Naive thymus-derived CD8-positive, alpha-beta T cell (primary cell): ENCODE measurements around the gene AIP. TPM values are rescaled to one million over a fixed set of nuclear protein-coding genes. Genes with fewer than 3 reads are reported as not detected.

Experiments
- ATAC-seq, 2 donors: fragments of 150-1000 bp; cut with Tn5 transposase in 1 of 2; sonication (Bioruptor Pico), chemical (Tn5 transposase) in 1 of 2; 1 replicate in 1 of 2; 2 replicates in 1 of 2; pipeline ENCODE4 v1.10.0; 2021; ENCODE audit warnings: mild to moderate bottlenecking in 2 of 2, moderate library complexity in 2 of 2
- POLR2A ChIA-PET: fragments of 350-600 bp; sonication (Branson Sonifier 250); formaldehyde crosslinking; loops from one replicate; lab custom pipeline; 2021; ENCODE audit warnings: antibody characterized with exemption; lab: Charles Lee
- DNase-seq, 10 donors: peaks; one replicate each; pipeline versions ENCODE4 v3.0.0 to v3.0.0-alpha.2; 2020 to 2022
- H3K27ac Mint-ChIP-seq, 10 donors: one replicate each; pipeline ENCODE4 v1.8.0; 2020 to 2022; ENCODE audit warnings: mild to moderate bottlenecking in 10 of 10, mixed read lengths in 10 of 10, moderate library complexity in 4 of 10, inconsistent platforms in 1 of 10
- H3K27me3 Mint-ChIP-seq, 5 donors: one replicate each; pipeline ENCODE4 v1.8.0; 2021 to 2022; ENCODE audit warnings: mixed read lengths in 5 of 5
- H3K36me3 Mint-ChIP-seq, 3 donors: one replicate each; pipeline ENCODE4 v1.8.0; 2020 to 2022; ENCODE audit warnings: mixed read lengths in 3 of 3, mild to moderate bottlenecking in 2 of 3, inconsistent platforms in 1 of 3
- H3K4me1 Mint-ChIP-seq, 4 donors: one replicate each; pipeline ENCODE4 v1.8.0; 2021 to 2022; ENCODE audit warnings: mixed read lengths in 4 of 4
- H3K4me3 Mint-ChIP-seq, 10 donors: one replicate each; pipeline ENCODE4 v1.8.0; 2020 to 2022; ENCODE audit warnings: mild to moderate bottlenecking in 10 of 10, mixed read lengths in 10 of 10, moderate library complexity in 6 of 10, inconsistent platforms in 1 of 10
- H3K9me3 Mint-ChIP-seq, 9 donors: one replicate each; pipeline ENCODE4 v1.8.0; 2020 to 2022; ENCODE audit warnings: mixed read lengths in 9 of 9, mild to moderate bottlenecking in 3 of 9, inconsistent platforms in 1 of 9, moderate library complexity in 1 of 9
- polyA plus RNA-seq, 3 donors: library from polyadenylated mRNA; unstranded; fragments of 300-500 nt; fragmentation: Illumina TruSeq; gene quantifications; one replicate each; pipeline ENCODE4 v1.2.3, GENCODE V29; 2021
- total RNA-seq, 8 experiments: library from RNA in 2 of 8; stranded (reverse) in 2 of 8; gene quantifications; one replicate each; pipeline ENCODE4 v1.2.3 and lab custom pipeline; 2021 to 2026

Gene AIP
- total and polyA plus RNA-seq, 5 experiments from 2014 or later, result 136 to 169 (median 146) TPM

DNA sequence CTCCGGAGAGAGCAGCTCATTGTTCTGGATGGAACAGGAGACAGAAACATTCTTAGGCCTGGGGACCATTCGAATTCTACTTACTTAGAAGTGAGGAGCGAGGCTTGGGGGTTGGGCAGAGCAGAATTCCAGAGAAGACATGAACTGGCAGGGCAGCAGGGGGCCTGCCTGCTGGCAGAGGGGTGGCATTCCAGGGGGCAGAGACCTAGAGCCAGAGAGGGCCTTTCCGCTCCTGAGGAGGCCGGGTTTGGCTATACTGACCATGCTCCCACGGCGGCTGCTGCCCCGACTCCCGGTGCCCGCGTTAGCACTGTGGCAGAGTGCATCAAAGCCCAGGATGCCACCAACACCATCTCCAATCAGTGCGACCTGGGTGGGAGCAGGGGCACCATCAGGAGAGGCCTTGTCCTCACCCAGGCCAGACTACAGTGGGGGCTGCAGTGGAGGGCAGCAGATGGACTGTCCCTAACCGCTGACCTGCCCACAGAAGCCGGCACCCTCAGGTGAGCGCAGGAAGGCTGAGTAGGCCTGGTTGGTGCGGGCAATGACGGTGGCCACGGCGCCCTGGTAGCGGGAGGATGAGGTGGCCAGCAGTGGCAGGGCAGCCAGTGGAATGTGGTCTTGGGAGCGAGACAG is 14.9 kb downstream of the AIP start:
- Mint-ChIP-seq H3K36me3 (peaks cover 0 to 49% (median 0%) of the 10 kb centered on the region in 3 donors), H3K9me3 (no peaks in the 10 kb centered on the region), H3K4me3 (peak overlapping the region in 1 of 10 donors; percentile 34), H3K27ac (peak overlapping the region in 3 of 10 donors; percentile 61 to 77 (median 62)), H3K27me3 (no peaks in the 10 kb centered on the region), H3K4me1 (peaks cover 9 to 17% (median 12%) of the 10 kb centered on the region in 4 donors)
- ATAC-seq (no peak), DNase-seq (no peak)
- POLR2A ChIA-PET, result interaction anchor here (8.8 kb wide), 1 partner anchor 12 kb away, joined by 118 read pairs; the partner anchor contains the start of gene AIP

DNA sequence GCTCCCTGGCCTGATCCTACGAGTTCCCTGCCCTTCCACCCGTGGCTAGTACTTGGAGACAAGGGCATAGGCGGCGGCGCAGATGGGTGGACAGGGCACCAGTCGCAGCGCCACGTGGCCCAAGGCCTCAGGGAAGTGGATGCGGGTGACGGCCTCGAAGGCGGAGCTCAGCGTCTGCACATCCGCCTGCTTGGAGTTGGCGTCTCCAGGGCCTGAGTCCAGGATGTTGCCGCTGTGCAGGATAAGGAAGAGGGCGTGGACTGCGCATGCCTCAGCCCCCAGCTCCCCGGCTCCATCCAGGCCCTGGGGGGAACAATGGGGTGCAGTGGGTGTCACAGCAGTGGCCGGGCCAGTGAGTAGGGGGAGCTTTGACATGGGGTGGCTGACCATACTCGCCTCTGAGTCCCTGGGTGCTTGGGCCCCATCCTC is 15.7 kb downstream of the AIP start:
- Mint-ChIP-seq H3K27ac (peak overlapping the region in 1 of 10 donors; percentile 35), H3K4me3 (no peak overlapping the region), H3K27me3 (no peaks in the 10 kb centered on the region), H3K4me1 (peaks cover 14 to 24% (median 19%) of the 10 kb centered on the region in 4 donors), H3K36me3 (peaks cover 0 to 47% (median 0%) of the 10 kb centered on the region in 3 donors), H3K9me3 (no peaks in the 10 kb centered on the region)
- ATAC-seq, result no peak
- no peak for DNase-seq
- POLR2A ChIA-PET, result interaction anchor here (2.0 to 8.8 kb wide), 2 partner anchors 9 to 13 kb away, joined by 8 to 118 read pairs; partner anchors contain the start of gene AIP

GRCh38 chr11:67499808-67500483 is 17.1 kb downstream of the AIP start:
- H3K27me3 Mint-ChIP-seq, result no peaks in the 10 kb centered on the region
- H3K27ac Mint-ChIP-seq, result peak overlapping the region in 4 of 10 donors; percentile 20 to 79 (median 58)
- no peaks in the 10 kb centered on the region for H3K9me3 Mint-ChIP-seq
- no peak for DNase-seq
- peaks cover 17 to 26% (median 24%) of the 10 kb centered on the region in 4 donors for H3K4me1 Mint-ChIP-seq
- peaks cover 0 to 42% (median 0%) of the 10 kb centered on the region in 3 donors for H3K36me3 Mint-ChIP-seq
- POLR2A ChIA-PET, result interaction anchor here (0.6 to 8.8 kb wide), 5 partner anchors 10 to 381 kb away, joined by 3 to 118 read pairs (median 4); partner anchors contain the start of genes AIP, KDM2A and RPS6KB2
- H3K4me3 Mint-ChIP-seq, result no peak overlapping the region
- no peak for ATAC-seq

DNA sequence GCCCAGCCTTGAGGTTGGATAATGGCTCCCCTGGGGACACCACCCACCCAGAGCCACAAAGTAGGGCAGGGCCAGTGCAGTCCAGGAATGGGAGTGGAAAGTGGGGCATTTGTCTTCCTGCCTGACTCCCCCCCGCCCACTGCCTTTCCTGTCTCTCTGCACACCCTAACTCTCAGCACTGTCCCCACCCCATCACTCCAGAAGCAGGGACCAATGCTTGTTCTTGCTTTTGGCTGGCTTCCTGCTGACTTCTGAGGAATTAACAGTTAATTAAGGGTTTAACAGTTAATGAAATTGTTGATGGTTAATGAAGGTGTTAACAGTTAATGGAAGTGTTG is 17.6 kb downstream of the AIP start:
- no peak overlapping the region for H3K4me3 Mint-ChIP-seq
- POLR2A ChIA-PET, result interaction anchor here (0.9 to 8.8 kb wide), 2 partner anchors 15 to 66 kb away, joined by 3 to 118 read pairs; partner anchors contain the start of gene AIP

DNA sequence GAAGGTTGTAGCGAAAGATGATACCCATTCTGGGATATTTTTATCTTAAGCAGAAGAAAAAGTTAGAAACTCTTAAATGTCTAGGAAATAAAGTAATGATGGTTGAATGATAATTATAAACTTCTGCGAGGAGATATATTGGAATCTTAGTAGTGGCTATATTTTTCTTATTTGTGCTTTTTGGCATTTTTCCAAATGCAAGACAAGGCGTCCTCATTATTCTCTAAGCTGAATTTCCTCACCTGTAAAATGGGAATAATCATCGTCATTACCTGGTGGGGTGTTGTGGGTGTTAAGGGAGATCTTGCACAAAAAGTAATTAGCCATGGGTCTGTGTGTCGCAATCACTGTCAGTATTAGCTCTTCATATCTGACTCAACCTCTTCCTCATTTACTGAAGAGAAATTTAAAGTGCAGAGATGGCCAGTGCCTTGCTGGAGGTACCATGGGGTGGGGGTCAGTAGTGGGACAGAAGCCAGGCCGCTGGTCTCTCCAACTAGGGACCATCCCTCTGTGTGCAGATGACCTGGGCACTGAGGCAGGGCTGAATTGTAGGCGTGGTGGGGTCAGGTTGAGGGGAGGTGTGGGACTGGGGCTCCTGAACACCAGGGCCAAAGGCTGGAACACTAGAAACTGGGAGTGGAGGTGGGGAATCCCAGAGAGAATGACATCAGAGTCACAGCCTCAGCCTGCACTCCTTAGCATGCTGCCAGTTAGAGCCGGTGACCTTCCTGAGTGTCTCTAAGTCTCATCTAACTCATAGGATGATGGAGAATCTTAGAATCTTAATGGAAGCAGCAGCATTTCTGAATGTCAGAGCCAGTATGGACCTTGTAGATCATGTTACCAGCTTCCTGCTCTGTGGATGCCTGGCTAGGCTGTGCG is 18.2 kb downstream of the AIP start:
- DNase-seq (no peak), ATAC-seq (no peak)
- POLR2A ChIA-PET, result interaction anchor here (1.2 to 8.8 kb wide), 2 partner anchors 9 to 15 kb away, joined by 3 to 118 read pairs; partner anchors contain the start of gene AIP
- Mint-ChIP-seq H3K4me1 (peaks cover 22 to 34% (median 32%) of the 10 kb centered on the region in 4 donors), H3K27me3 (no peaks in the 10 kb centered on the region), H3K27ac (peak overlapping the region in 4 of 10 donors; percentile 27 to 72 (median 52)), H3K9me3 (no peaks in the 10 kb centered on the region), H3K4me3 (peak overlapping the region in 1 of 10 donors; percentile 9), H3K36me3 (peaks cover 0 to 39% (median 0%) of the 10 kb centered on the region in 3 donors)

More for the DNA sequence above, 17.6 kb downstream of the AIP start:
- no peak for ATAC-seq
- peaks cover 18 to 27% (median 26%) of the 10 kb centered on the region in 4 donors for H3K4me1 Mint-ChIP-seq
- DNase-seq, result no peak
- H3K27ac Mint-ChIP-seq, result peak overlapping the region in 2 of 10 donors; percentile 27 to 56
- H3K27me3 Mint-ChIP-seq, result no peaks in the 10 kb centered on the region
- H3K9me3 Mint-ChIP-seq, result no peaks in the 10 kb centered on the region
- H3K36me3 Mint-ChIP-seq, result peaks cover 0 to 42% (median 0%) of the 10 kb centered on the region in 3 donors

DNA sequence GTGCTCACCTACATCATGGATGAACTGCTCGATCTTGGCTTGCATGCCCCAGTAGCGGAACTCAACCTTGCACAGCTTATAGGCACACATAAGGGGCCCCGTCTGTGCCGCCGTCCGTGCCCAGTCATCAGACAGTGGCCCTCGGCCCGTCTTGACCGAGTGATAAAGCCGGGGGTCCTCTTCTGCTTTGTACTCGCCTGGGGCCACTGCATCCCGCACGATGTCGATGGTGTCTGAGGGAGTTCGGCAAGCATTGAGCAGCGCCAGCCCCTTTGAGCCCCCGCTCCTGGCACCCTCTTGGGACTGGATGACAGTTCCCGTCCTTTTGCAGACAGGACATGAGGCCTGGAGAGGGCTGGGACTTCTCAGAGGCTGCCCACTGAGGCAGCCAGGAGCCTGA is 19.0 kb downstream of the AIP start:
- peaks cover 26 to 41% (median 40%) of the 10 kb centered on the region in 4 donors for H3K4me1 Mint-ChIP-seq
- DNase-seq, result no peak
- peaks cover 0 to 34% (median 0%) of the 10 kb centered on the region in 3 donors for H3K36me3 Mint-ChIP-seq
- H3K27me3 Mint-ChIP-seq, result no peaks in the 10 kb centered on the region
- no peaks in the 10 kb centered on the region for H3K9me3 Mint-ChIP-seq
- peak overlapping the region in 1 of 10 donors; percentile 38 for H3K27ac Mint-ChIP-seq
- POLR2A ChIA-PET, result interaction anchor here (1.0 to 8.8 kb wide), 5 partner anchors 10 to 68 kb away, joined by 3 to 118 read pairs (median 4); partner anchors contain the start of genes AIP and TMEM134
- ATAC-seq, result no peak
- H3K4me3 Mint-ChIP-seq, result no peak overlapping the region

- H3K36me3 Mint-ChIP-seq, result peaks cover 0 to 33% (median 0%) of the 10 kb centered on the region in 3 donors
- POLR2A ChIA-PET, result interaction anchor here (0.9 to 8.8 kb wide), 6 partner anchors 12 to 101 kb away, joined by 4 to 118 read pairs (median 7); partner anchors contain the start of genes AIP, PPP1CA and TMEM134
- ATAC-seq (no peak), DNase-seq (no peak)
- H3K27me3 Mint-ChIP-seq, result no peaks in the 10 kb centered on the region
- peak overlapping the region; percentile 58 to 87 (median 76) for H3K4me3 Mint-ChIP-seq
- no peaks in the 10 kb centered on the region for H3K9me3 Mint-ChIP-seq
- peaks cover 28 to 47% (median 45%) of the 10 kb centered on the region in 4 donors for H3K4me1 Mint-ChIP-seq
- peak overlapping the region in 9 of 10 donors; percentile 3 to 91 (median 82) for H3K27ac Mint-ChIP-seq
Observed at GRCh38 chr11:67502328-67502979, 19.6 kb downstream of the AIP start.

- peak overlapping the region; percentile 58 to 87 (median 76) for H3K4me3 Mint-ChIP-seq
- POLR2A ChIA-PET, result interaction anchor here (0.9 to 8.8 kb wide), 7 partner anchors 10 to 102 kb away, joined by 3 to 118 read pairs (median 7); partner anchors contain the start of genes AIP and PPP1CA
- peak in 1 of 10 donors; percentile 60 for DNase-seq
- no peaks in the 10 kb centered on the region for H3K9me3 Mint-ChIP-seq
- peaks cover 0 to 31% (median 0%) of the 10 kb centered on the region in 3 donors for H3K36me3 Mint-ChIP-seq
- no peak for ATAC-seq
- H3K27ac Mint-ChIP-seq, result peak overlapping the region; percentile 16 to 91 (median 85)
- peaks cover 28 to 49% (median 46%) of the 10 kb centered on the region in 4 donors for H3K4me1 Mint-ChIP-seq
- no peaks in the 10 kb centered on the region for H3K27me3 Mint-ChIP-seq
Observed at GRCh38 chr11:67503119-67504004, 20.5 kb downstream of the AIP start.

- Mint-ChIP-seq H3K4me3 (peak overlapping the region; percentile 86 to 94 (median 90)), H3K4me1 (peaks cover 36 to 57% (median 54%) of the 10 kb centered on the region in 4 donors)
- peak in 6 of 10 donors; percentile 26 to 58 (median 39) for DNase-seq
Observed at GRCh38 chr11:67504005-67504949, 21.5 kb downstream of the AIP start.

More at GRCh38 chr11:67504005-67504949, 21.5 kb downstream of the AIP start:
- H3K9me3 Mint-ChIP-seq, result no peaks in the 10 kb centered on the region
- peaks cover 0 to 2% (median 0%) of the 10 kb centered on the region in 5 donors for H3K27me3 Mint-ChIP-seq
- POLR2A ChIA-PET, result interaction anchor here (0.5 to 8.8 kb wide), 19 partner anchors 10 to 153 kb away, joined by 3 to 118 read pairs (median 7); partner anchors contain the start of genes AIP, POLD4, PPP1CA and PTPRCAP
- peaks cover 0 to 28% (median 0%) of the 10 kb centered on the region in 3 donors for H3K36me3 Mint-ChIP-seq
- H3K27ac Mint-ChIP-seq, result peak overlapping the region; percentile 68 to 96 (median 89)
- no peak for ATAC-seq
